Natural killer cell (primary cell): ENCODE data around the gene MYO9A. TPM values are rescaled to one million over a fixed set of nuclear protein-coding genes. Genes with fewer than 3 reads are reported as not detected.

Experiments used
- ATAC-seq, 3 donors: fragments of 150-1000 bp in 2 of 3; fragments of 200-7000 bp in 1 of 3; cut with Tn5 transposase; 1 replicate in 1 of 3; 2 replicates in 2 of 3; pipeline ENCODE4 v1.10.0; 2021; ENCODE audit warnings: mild to moderate bottlenecking in 2 of 3, moderate library complexity in 2 of 3
- DNase-seq, 2 donors: peaks; one replicate each; pipeline versions ENCODE4 v3.0.0 to v3.0.0-alpha.2; 2013 to 2021; ENCODE audit warnings: mixed read lengths in 1 of 2
- H3K27ac ChIP-seq: one replicate; pipeline ENCODE4 v1.5.1; 2013; ENCODE audit warnings: mild to moderate bottlenecking, low read length
- H3K27me3 ChIP-seq: one replicate; pipeline ENCODE4 v1.6.1; 2013; ENCODE audit warnings: low read length; ENCODE audit not compliant: control insufficient read depth, insufficient read depth
- H3K36me3 ChIP-seq: one replicate; pipeline ENCODE4 v1.6.1; 2013; ENCODE audit warnings: low read length; ENCODE audit not compliant: control insufficient read depth, insufficient read depth
- H3K4me1 ChIP-seq: one replicate; pipeline ENCODE4 v1.6.1; 2013; ENCODE audit warnings: low read length; ENCODE audit not compliant: control insufficient read depth, insufficient read depth
- H3K4me3 ChIP-seq: one replicate; pipeline ENCODE4 v1.5.1; 2013; ENCODE audit warnings: low read length
- H3K9me3 ChIP-seq: one replicate; pipeline ENCODE4 v1.6.1; 2013; ENCODE audit warnings: low read length; ENCODE audit not compliant: control insufficient read depth, insufficient read depth
- H3K27ac Mint-ChIP-seq, 2 donors: one replicate each; pipeline ENCODE4 v1.8.0; 2022; ENCODE audit warnings: mild to moderate bottlenecking in 2 of 2, mixed read lengths in 2 of 2, moderate library complexity in 1 of 2
- H3K27me3 Mint-ChIP-seq, 2 donors: one replicate each; pipeline ENCODE4 v1.8.0; 2022; ENCODE audit warnings: low read depth in 2 of 2, mixed read lengths in 2 of 2
- H3K36me3 Mint-ChIP-seq: one replicate; pipeline ENCODE4 v1.8.0; 2022; ENCODE audit warnings: mixed read lengths
- H3K4me1 Mint-ChIP-seq, 2 donors: one replicate each; pipeline ENCODE4 v1.8.0; 2022; ENCODE audit warnings: mixed read lengths in 2 of 2
- H3K4me3 Mint-ChIP-seq: one replicate; pipeline ENCODE4 v1.8.0; 2022; ENCODE audit warnings: mild to moderate bottlenecking, moderate library complexity, mixed read lengths
- H3K9me3 Mint-ChIP-seq, 2 donors: one replicate each; pipeline ENCODE4 v1.8.0; 2022; ENCODE audit warnings: mixed read lengths in 2 of 2
- WGBS: methylation state at CpG from one replicate; pipeline ENCODE4 v1.1.7; 2013; ENCODE audit warnings: missing lambda C conversion rate; ENCODE audit not compliant: insufficient coverage; 5-methylcytosine and 5-hydroxymethylcytosine counted together
- intact Hi-C: fragments of 100-400 bp; cut with micrococcal nuclease; formaldehyde crosslinking; loops from one replicate; pipeline ENCODE4 v1.14.2; 2022
- total RNA-seq, 4 donors: library from RNA; stranded (reverse); fragments of 120-200 nt in 1 of 4; gene quantifications; one replicate each; pipeline versions ENCODE4 v1.2.3 to v1.2.4, GENCODE V29; 2013 to 2022
- TF ChIP-seq, protein P1 (sequence below): fragments of 200-600 bp; IDR thresholded peaks from one replicate; pipeline ENCODE4 v1.8.0; 2022; ENCODE audit warnings: antibody characterized with exemption

The MYO9A gene
- total RNA-seq, 3 donors from 2014 or later (not counting 1 experiment from before 2014, with no cell fraction given): 36.3 to 40.4 (median 37.3) TPM

DNA sequence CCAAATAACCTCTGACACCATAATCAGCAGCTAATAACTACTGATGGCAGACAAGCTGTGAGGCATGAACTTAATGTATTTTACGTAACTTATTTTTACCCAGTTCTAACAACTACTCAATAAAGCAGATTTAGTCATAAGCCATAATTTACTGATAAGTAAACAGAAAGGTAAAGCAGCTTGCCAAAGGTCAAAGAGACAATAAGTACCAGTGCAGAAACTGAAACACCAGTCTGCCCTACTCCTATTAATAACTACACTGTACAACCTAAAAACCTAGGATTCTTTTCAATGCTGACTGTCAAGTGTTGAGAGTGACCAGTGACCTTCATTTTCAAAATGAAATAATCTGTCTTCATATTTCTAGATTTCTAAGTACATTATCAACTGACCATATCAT, 155.4 kb downstream of the MYO9A start:
- no peaks in the 10 kb centered on the region for H3K27me3 ChIP-seq
- H3K27me3 Mint-ChIP-seq: no peaks in the 10 kb centered on the region
- ATAC-seq (no peak), DNase-seq (no peak)
- no peak overlapping the region for H3K4me3 Mint-ChIP-seq
- 100% methylated on average over 1 of the region's 1 CpG for WGBS
- no peak overlapping the region for H3K27ac Mint-ChIP-seq
- no peaks in the 10 kb centered on the region for H3K9me3 Mint-ChIP-seq
- TF ChIP-seq, protein P1, sequence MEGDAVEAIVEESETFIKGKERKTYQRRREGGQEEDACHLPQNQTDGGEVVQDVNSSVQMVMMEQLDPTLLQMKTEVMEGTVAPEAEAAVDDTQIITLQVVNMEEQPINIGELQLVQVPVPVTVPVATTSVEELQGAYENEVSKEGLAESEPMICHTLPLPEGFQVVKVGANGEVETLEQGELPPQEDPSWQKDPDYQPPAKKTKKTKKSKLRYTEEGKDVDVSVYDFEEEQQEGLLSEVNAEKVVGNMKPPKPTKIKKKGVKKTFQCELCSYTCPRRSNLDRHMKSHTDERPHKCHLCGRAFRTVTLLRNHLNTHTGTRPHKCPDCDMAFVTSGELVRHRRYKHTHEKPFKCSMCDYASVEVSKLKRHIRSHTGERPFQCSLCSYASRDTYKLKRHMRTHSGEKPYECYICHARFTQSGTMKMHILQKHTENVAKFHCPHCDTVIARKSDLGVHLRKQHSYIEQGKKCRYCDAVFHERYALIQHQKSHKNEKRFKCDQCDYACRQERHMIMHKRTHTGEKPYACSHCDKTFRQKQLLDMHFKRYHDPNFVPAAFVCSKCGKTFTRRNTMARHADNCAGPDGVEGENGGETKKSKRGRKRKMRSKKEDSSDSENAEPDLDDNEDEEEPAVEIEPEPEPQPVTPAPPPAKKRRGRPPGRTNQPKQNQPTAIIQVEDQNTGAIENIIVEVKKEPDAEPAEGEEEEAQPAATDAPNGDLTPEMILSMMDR: no peak
- H3K36me3 ChIP-seq: peaks cover 13% of the 10 kb centered on the region
- no peaks in the 10 kb centered on the region for H3K36me3 Mint-ChIP-seq
- no peaks in the 10 kb centered on the region for H3K4me1 ChIP-seq
- no peak overlapping the region for H3K27ac ChIP-seq
- H3K4me3 ChIP-seq: no peak overlapping the region
- H3K4me1 Mint-ChIP-seq: no peaks in the 10 kb centered on the region
- intact Hi-C loops: no loop called here
- H3K9me3 ChIP-seq: no peaks in the 10 kb centered on the region

DNA sequence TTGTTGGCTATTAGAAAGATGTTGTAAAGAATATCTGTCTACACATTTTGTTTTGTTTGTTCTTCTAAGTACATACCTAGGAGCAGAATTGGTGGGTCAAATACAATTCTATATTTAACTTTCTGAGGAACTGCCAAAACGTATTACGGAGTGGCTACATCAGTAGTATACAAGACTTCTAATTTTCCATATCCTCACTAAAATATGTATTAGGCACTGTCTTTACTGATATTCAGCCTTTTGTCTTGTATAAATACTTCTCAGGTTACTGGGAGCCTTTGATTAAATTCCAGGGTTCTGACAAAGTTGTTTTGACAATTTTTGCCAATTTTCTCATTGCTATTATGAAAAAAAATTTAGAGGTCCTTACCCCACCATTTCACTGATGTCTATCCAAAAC, 160.9 kb downstream of the MYO9A start:
- 94% methylated on average over 2 of the region's 2 CpGs for WGBS
- Histone ChIP-seq H3K36me3 (peaks cover 11% of the 10 kb centered on the region), H3K27ac (no peak overlapping the region), H3K4me1 (no peaks in the 10 kb centered on the region), H3K27me3 (no peaks in the 10 kb centered on the region), H3K9me3 (no peaks in the 10 kb centered on the region), H3K4me3 (no peak overlapping the region)
- ATAC-seq (no peak), DNase-seq (no peak)
- no peaks in the 10 kb centered on the region for H3K36me3 Mint-ChIP-seq
- H3K4me1 Mint-ChIP-seq: no peaks in the 10 kb centered on the region
- H3K27ac Mint-ChIP-seq: no peak overlapping the region
- H3K4me3 Mint-ChIP-seq: no peak overlapping the region
- H3K27me3 Mint-ChIP-seq: no peaks in the 10 kb centered on the region
- intact Hi-C loops: no loop called here
- TF ChIP-seq, protein P1: no peak
- no peaks in the 10 kb centered on the region for H3K9me3 Mint-ChIP-seq

DNA sequence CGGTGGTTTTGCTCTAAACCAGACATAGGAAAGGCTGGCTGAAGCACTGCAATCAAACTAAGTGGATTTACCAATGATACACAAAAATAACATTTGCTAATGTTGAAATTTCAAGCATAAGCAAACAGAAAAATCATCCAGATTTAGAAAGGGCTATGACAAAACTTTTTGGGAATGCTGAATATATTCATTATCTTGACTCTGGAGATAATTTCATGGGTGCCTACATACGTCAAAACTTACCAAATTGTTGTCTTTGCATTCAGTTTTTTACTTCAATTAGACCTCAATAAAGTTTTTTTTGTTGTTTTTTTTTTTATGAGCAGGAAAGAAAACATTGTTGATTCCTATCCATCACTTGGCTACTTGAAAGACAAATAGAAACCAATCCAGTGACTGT, 166.8 kb downstream of the MYO9A start:
- ATAC-seq: no peak
- H3K9me3 ChIP-seq: no peaks in the 10 kb centered on the region
- TF ChIP-seq, protein P1: no peak
- Mint-ChIP-seq H3K27ac (no peak overlapping the region), H3K4me1 (no peaks in the 10 kb centered on the region), H3K36me3 (no peaks in the 10 kb centered on the region), H3K9me3 (no peaks in the 10 kb centered on the region), H3K27me3 (no peaks in the 10 kb centered on the region), H3K4me3 (no peak overlapping the region)
- no peaks in the 10 kb centered on the region for H3K27me3 ChIP-seq
- no peaks in the 10 kb centered on the region for H3K4me1 ChIP-seq
- no peak overlapping the region for H3K27ac ChIP-seq
- no peak for DNase-seq
- H3K36me3 ChIP-seq: peaks cover 5% of the 10 kb centered on the region
- intact Hi-C loops: no loop called here
- no peak overlapping the region for H3K4me3 ChIP-seq
- WGBS: 94% methylated on average over 1 of the region's 2 CpGs

DNA sequence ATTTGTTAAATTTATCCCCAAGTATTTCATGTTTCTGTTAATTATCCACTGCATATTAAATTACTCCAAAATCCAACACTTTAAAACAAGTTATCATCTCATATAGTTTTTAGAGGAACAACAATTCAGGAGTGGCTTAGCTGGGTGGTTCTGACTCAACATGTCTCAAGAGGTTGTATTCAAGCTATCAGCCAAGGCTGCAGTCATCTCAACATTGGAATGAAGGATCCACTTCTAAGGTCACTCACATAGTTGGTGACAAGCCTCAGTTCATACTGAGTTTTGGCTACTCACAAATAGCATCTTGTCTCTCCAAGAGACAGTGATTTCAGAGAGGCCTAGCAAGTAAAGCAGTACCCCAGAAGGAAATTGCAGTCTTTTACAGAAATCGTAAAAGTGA, 172.9 kb downstream of the MYO9A start:
- H3K27ac Mint-ChIP-seq: no peak overlapping the region
- ATAC-seq (no peak), DNase-seq (no peak)
- TF ChIP-seq, protein P1: no peak
- Histone ChIP-seq H3K4me1 (no peaks in the 10 kb centered on the region), H3K27ac (no peak overlapping the region), H3K27me3 (no peaks in the 10 kb centered on the region), H3K9me3 (no peaks in the 10 kb centered on the region), H3K36me3 (no peaks in the 10 kb centered on the region), H3K4me3 (no peak overlapping the region)
- H3K4me3 Mint-ChIP-seq: no peak overlapping the region
- 91% methylated on average over 1 of the region's 1 CpG for WGBS
- H3K36me3 Mint-ChIP-seq: no peaks in the 10 kb centered on the region
- no peaks in the 10 kb centered on the region for H3K4me1 Mint-ChIP-seq
- H3K9me3 Mint-ChIP-seq: no peaks in the 10 kb centered on the region
- no peaks in the 10 kb centered on the region for H3K27me3 Mint-ChIP-seq
- intact Hi-C loops: no loop called here
